IPS-18a (cell line): ENCODE data around the gene ACTL10.
"Not testable (repeated sequence)": the region's sequence is repeated elsewhere in the genome, so short reads cannot be mapped to it uniquely, and the experiment has no call there.

Experiments
- H3K27ac ChIP-seq: one replicate; pipeline ENCODE4 v1.5.1; 2013; ENCODE audit warnings: low read length
- H3K27me3 ChIP-seq: one replicate; pipeline ENCODE4 v1.6.1; 2013; ENCODE audit warnings: mild to moderate bottlenecking, low read length; ENCODE audit not compliant: control insufficient read depth, insufficient read depth
- H3K36me3 ChIP-seq: one replicate; pipeline ENCODE4 v1.6.1; 2013; ENCODE audit warnings: low read depth, low read length; ENCODE audit not compliant: control insufficient read depth
- H3K4me1 ChIP-seq: one replicate; pipeline ENCODE4 v1.6.1; 2013; ENCODE audit warnings: low read depth, low read length; ENCODE audit not compliant: control insufficient read depth
- H3K4me3 ChIP-seq: one replicate; pipeline ENCODE4 v1.5.1; 2013; ENCODE audit warnings: low read length
- H3K9ac ChIP-seq: one replicate; pipeline ENCODE4 v1.6.1; 2013; ENCODE audit warnings: mild to moderate bottlenecking, low read length, moderate library complexity
- H3K9me3 ChIP-seq: one replicate; pipeline ENCODE4 v1.6.1; 2013; ENCODE audit warnings: low read depth, low read length; ENCODE audit not compliant: control insufficient read depth

ACTL10 gene

GRCh38 chr20:33694639-33695012 is 27.9 kb downstream of the ACTL10 start:
- H3K27me3 ChIP-seq, result no peaks in the 10 kb centered on the region
- no peak overlapping the region for H3K4me3 ChIP-seq
- H3K9ac ChIP-seq, result no peak overlapping the region
- no peaks in the 10 kb centered on the region for H3K9me3 ChIP-seq
- no peak overlapping the region for H3K27ac ChIP-seq
- no peaks in the 10 kb centered on the region for H3K36me3 ChIP-seq
- peaks cover 15% of the 10 kb centered on the region for H3K4me1 ChIP-seq

- H3K27ac ChIP-seq, result no peak overlapping the region
- H3K36me3 ChIP-seq, result no peaks in the 10 kb centered on the region
- no peaks in the 10 kb centered on the region for H3K9me3 ChIP-seq
- no peak overlapping the region for H3K9ac ChIP-seq
- no peak overlapping the region for H3K4me3 ChIP-seq
- no peaks in the 10 kb centered on the region for H3K27me3 ChIP-seq
- peaks cover 15% of the 10 kb centered on the region for H3K4me1 ChIP-seq
These were observed 29.7 kb downstream of the ACTL10 start for GRCh38 chr20:33696448-33696847.

GRCh38 chr20:33697129-33697528 is 30.4 kb downstream of the ACTL10 start:
- H3K9me3 ChIP-seq, result no peaks in the 10 kb centered on the region
- peaks cover 15% of the 10 kb centered on the region for H3K4me1 ChIP-seq
- H3K27ac ChIP-seq, result no peak overlapping the region
- no peak overlapping the region for H3K9ac ChIP-seq
- no peaks in the 10 kb centered on the region for H3K27me3 ChIP-seq
- no peak overlapping the region for H3K4me3 ChIP-seq
- no peaks in the 10 kb centered on the region for H3K36me3 ChIP-seq

GRCh38 chr20:33698966-33699365 is 32.2 kb downstream of the ACTL10 start:
- H3K27ac ChIP-seq, H3K4me3 ChIP-seq, H3K36me3 ChIP-seq, H3K27me3 ChIP-seq, H3K9ac ChIP-seq, H3K4me1 ChIP-seq, H3K9me3 ChIP-seq: not testable (repeated sequence)

DNA sequence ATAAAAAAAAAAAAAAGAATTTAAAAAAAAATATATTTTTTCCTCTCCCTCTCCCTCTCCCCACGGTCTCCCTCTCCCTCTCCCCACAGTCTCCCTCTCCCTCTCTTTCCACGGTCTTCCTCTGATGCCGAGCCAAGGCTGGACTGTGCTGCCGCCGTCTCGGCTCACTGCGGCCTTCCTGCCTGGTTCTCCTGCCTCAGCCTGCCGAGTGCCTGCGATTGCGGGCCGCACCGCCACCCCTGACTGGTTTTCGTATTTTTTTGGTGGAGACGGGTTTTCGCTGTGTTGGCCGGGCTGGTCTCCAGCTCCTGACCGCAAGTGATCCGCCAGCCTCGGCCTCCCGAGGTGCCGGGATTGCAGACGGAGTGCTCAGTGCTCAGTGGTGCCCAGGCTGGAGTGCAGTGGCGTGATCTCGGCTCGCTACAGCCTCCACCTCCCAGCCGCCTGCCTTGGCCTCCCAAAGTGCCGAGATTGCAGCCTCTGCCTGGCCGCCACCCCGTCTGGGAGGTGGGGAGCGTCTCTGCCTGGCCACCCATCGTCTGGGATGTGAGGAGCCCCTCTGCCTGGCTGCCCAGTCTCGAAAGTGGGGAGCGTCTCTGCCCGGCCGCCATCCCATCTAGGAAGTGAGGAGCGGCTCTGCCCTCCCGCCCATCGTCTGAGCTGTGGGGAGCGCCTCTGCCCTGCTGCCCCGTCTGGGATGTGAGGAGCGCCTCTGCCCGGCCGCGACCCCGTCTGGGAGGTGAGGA is 34.1 kb downstream of the ACTL10 start:
- not testable (repeated sequence) for H3K4me3 ChIP-seq, H3K36me3 ChIP-seq, H3K27ac ChIP-seq, H3K27me3 ChIP-seq, H3K9me3 ChIP-seq, H3K4me1 ChIP-seq, H3K9ac ChIP-seq

DNA sequence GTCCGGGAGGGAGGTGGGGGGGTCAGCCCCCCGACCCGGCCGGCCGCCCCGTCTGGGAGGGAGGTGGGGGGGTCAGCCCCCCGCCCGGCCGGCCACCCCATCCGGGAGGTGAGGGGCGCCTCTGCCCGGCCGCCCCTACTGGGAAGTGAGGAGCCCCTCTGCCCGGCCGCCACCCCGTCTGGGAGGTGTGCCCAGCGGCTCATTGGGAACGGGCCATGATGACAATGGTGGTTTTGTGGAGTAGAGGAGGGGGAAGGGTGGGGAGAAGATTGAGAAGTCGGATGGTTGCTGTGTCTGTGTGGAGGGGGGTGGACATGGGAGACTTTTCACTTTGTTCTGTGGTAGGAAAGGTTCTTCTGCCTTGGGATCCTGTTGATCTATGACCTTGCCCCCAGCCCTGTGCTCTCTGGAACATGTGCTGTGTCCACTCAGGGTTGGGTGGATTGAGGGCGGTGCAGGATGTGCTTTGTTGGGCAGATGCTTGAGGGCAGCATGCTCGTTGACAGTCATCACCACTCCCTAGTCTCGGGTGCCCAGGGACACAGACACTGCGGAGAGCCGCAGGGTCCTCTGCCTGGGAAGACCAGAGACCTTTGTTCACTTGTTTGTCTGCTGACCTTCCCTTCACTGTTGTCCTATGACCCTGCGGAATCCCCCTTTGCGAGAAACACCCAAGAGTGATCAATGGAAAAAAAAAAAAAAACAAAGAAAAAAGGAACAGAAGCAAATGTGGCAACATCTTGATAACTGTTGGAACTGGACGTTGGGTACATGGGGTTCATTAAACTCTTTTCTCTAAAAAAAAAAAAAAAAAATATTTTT is 35.1 kb downstream of the ACTL10 start:
- Histone ChIP-seq H3K9ac (no peak overlapping the region), H3K4me3 (no peak overlapping the region), H3K4me1 (no peaks in the 10 kb centered on the region), H3K9me3 (no peaks in the 10 kb centered on the region), H3K36me3 (no peaks in the 10 kb centered on the region), H3K27me3 (no peaks in the 10 kb centered on the region), H3K27ac (no peak overlapping the region)

DNA sequence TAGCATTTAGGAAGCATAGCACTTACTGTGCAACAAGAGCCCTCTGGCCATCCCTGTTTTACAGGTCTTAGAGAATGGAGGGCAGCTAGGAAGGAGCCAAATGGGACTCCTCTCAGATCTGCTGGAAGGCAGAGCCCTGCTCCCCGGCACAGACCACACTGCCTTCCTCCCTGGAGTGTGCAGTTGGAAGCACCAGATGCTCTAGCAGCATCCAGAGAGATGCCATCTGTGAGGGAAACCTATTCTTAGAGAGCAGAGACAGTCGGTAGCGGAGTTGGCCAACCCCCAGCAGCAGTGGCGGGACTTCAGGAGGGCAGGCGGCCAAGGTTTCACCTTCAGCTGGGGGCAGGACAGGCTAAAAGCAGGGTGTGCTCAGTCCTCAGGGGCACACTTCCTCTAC is 36.1 kb downstream of the ACTL10 start:
- H3K4me1 ChIP-seq, result no peaks in the 10 kb centered on the region
- H3K36me3 ChIP-seq, result no peaks in the 10 kb centered on the region
- no peaks in the 10 kb centered on the region for H3K9me3 ChIP-seq
- H3K4me3 ChIP-seq, result no peak overlapping the region
- no peak overlapping the region for H3K9ac ChIP-seq
- H3K27me3 ChIP-seq, result no peaks in the 10 kb centered on the region
- no peak overlapping the region for H3K27ac ChIP-seq

- Histone ChIP-seq H3K27ac (no peak overlapping the region), H3K4me1 (no peaks in the 10 kb centered on the region), H3K27me3 (no peaks in the 10 kb centered on the region), H3K36me3 (no peaks in the 10 kb centered on the region), H3K9ac (no peak overlapping the region), H3K9me3 (no peaks in the 10 kb centered on the region), H3K4me3 (no peak overlapping the region)
These were observed 36.9 kb downstream of the ACTL10 start for GRCh38 chr20:33703498-33704137.

- Histone ChIP-seq H3K27ac (no peak overlapping the region), H3K4me3 (no peak overlapping the region), H3K27me3 (no peaks in the 10 kb centered on the region), H3K9me3 (no peaks in the 10 kb centered on the region), H3K4me1 (no peaks in the 10 kb centered on the region), H3K9ac (no peak overlapping the region), H3K36me3 (no peaks in the 10 kb centered on the region)
These were observed 37.6 kb downstream of the ACTL10 start for GRCh38 chr20:33704197-33704924.

DNA sequence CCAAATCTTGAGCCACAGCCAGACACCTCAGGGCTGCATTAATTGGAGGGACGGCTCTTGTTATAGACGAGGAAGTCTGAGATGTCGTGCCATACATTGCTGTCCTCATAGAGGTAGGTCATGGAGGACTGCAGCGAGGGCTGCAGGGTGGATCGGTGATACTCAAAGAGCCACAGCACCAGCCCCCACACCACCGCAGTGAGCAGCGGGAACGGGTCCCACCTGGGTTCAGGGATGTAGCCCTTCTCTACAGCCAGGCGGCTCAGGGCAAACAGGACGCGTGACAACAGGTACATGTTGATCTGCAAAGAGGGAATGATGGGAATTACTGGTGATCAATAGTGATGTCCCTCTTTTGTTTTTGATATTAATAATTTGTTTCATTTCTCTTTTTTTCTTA is 40.9 kb downstream of the ACTL10 start:
- Histone ChIP-seq H3K9ac (no peak overlapping the region), H3K4me3 (no peak overlapping the region), H3K27ac (no peak overlapping the region), H3K4me1 (no peaks in the 10 kb centered on the region), H3K27me3 (no peaks in the 10 kb centered on the region), H3K9me3 (no peaks in the 10 kb centered on the region), H3K36me3 (no peaks in the 10 kb centered on the region)

DNA sequence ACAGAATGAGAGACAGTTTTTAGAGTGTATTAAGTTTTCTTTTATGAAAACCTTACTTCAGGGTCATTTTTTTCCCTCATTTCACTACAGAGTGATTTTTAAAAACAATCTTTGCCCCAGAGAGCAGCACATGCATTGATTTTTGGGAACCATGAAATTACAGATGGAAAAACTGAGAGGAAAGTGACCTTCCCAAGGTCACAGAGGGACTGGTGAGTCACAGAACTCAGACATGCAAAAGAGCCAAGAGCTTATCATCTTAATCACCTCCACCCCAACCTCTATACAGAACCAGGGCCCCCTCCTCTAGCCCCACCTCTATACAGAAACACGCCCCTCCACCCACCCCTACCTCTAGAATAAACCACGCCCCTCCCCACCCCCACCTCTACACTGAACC is 42.7 kb downstream of the ACTL10 start:
- H3K27ac ChIP-seq, result no peak overlapping the region
- no peaks in the 10 kb centered on the region for H3K27me3 ChIP-seq
- no peaks in the 10 kb centered on the region for H3K36me3 ChIP-seq
- H3K9me3 ChIP-seq, result no peaks in the 10 kb centered on the region
- no peak overlapping the region for H3K9ac ChIP-seq
- H3K4me3 ChIP-seq, result no peak overlapping the region
- H3K4me1 ChIP-seq, result no peaks in the 10 kb centered on the region
